Measurements from ENCODE around the gene DDX3X. TPM values are rescaled to one million over a fixed set of nuclear protein-coding genes. Genes with fewer than 3 reads are reported as not detected.
"Not testable (repeated sequence)": the region's sequence is repeated elsewhere in the genome, so short reads cannot be mapped to it uniquely, and the experiment has no call there.

DDX3X gene
- total RNA-seq, 1 donor from 2014 or later: 242 TPM

- Histone ChIP-seq H3K36me3 (ENCODE audit: insufficient read depth, low read length) (no peaks in the 10 kb centered on the region), H2AFZ (ENCODE audit: low read depth, low read length) (no peak overlapping the region), H3K9me3 (ENCODE audit: insufficient read depth, low read depth, low read length) (no peaks in the 10 kb centered on the region), H3K4me2 (ENCODE audit: low read length) (no peak overlapping the region), H3K4me1 (ENCODE audit: insufficient read depth, low read length) (peaks cover 13% of the 10 kb centered on the region), H3K4me3 (ENCODE audit: insufficient read depth, low read depth, low read length) (no peak overlapping the region), H4K20me1 (ENCODE audit: insufficient read depth, low read length) (no peaks in the 10 kb centered on the region), H3K27me3 (ENCODE audit: insufficient read depth, low read length) (no peaks in the 10 kb centered on the region), H3K79me2 (ENCODE audit: insufficient read depth, low read length) (no peaks in the 10 kb centered on the region), H3K27ac (ENCODE audit: low read depth, low read length) (no peak overlapping the region), H3K9ac (ENCODE audit: low read length) (no peak overlapping the region)
- Mint-ChIP-seq H3K27ac (ENCODE audit: unreplicated experiment) (no peak overlapping the region), H3K36me3 (ENCODE audit: low read depth, unreplicated experiment) (no peaks in the 10 kb centered on the region), H3K4me3 (ENCODE audit: unreplicated experiment) (no peak overlapping the region), H3K4me1 (ENCODE audit: low read depth, unreplicated experiment) (peaks cover 5% of the 10 kb centered on the region), H3K27me3 (ENCODE audit: low read depth, unreplicated experiment) (no peaks in the 10 kb centered on the region), H3K9me3 (ENCODE audit: unreplicated experiment) (no peaks in the 10 kb centered on the region)
- DNase-seq (ENCODE audit: low read depth) (peak; percentile 47), FAIRE-seq (peak; percentile 65)
- TF ChIP-seq EZH2 (IDR thresholded peaks at IDR 0.05; ENCODE audit: insufficient read depth, low read length) (no peak), CTCF (IDR thresholded peaks at IDR 0.05; ENCODE audit: insufficient read depth, low read depth, low read length) (no peak)
These were observed 52.4 kb downstream of the DDX3X start for GRCh38 chrX:41386222-41386990.

GRCh38 chrX:41388543-41388942, 54.6 kb downstream of the DDX3X start:
- Histone ChIP-seq H3K9me3 (ENCODE audit: insufficient read depth, low read depth, low read length) (no peaks in the 10 kb centered on the region), H3K27ac (ENCODE audit: low read depth, low read length) (no peak overlapping the region), H3K9ac (ENCODE audit: low read length) (no peak overlapping the region), H2AFZ (ENCODE audit: low read depth, low read length) (no peak overlapping the region), H3K36me3 (ENCODE audit: insufficient read depth, low read length) (no peaks in the 10 kb centered on the region), H3K27me3 (ENCODE audit: insufficient read depth, low read length) (no peaks in the 10 kb centered on the region), H4K20me1 (ENCODE audit: insufficient read depth, low read length) (no peaks in the 10 kb centered on the region), H3K4me2 (ENCODE audit: low read length) (no peak overlapping the region), H3K4me3 (ENCODE audit: insufficient read depth, low read depth, low read length) (no peak overlapping the region), H3K79me2 (ENCODE audit: insufficient read depth, low read length) (no peaks in the 10 kb centered on the region), H3K4me1 (ENCODE audit: insufficient read depth, low read length) (peaks cover 4% of the 10 kb centered on the region)
- Mint-ChIP-seq H3K9me3 (ENCODE audit: unreplicated experiment) (no peaks in the 10 kb centered on the region), H3K27ac (ENCODE audit: unreplicated experiment) (no peak overlapping the region), H3K4me3 (ENCODE audit: unreplicated experiment) (no peak overlapping the region), H3K36me3 (ENCODE audit: low read depth, unreplicated experiment) (no peaks in the 10 kb centered on the region), H3K4me1 (ENCODE audit: low read depth, unreplicated experiment) (peaks cover 2% of the 10 kb centered on the region), H3K27me3 (ENCODE audit: low read depth, unreplicated experiment) (no peaks in the 10 kb centered on the region)
- FAIRE-seq (no peak), DNase-seq (ENCODE audit: low read depth) (no peak)
- no peak for TF ChIP-seq CTCF (IDR thresholded peaks at IDR 0.05; ENCODE audit: insufficient read depth, low read depth, low read length)
- no peak for TF ChIP-seq EZH2 (IDR thresholded peaks at IDR 0.05; ENCODE audit: insufficient read depth, low read length)

GRCh38 chrX:41389311-41389888, 55.4 kb downstream of the DDX3X start:
- Histone ChIP-seq H3K36me3 (ENCODE audit: insufficient read depth, low read length) (no peaks in the 10 kb centered on the region), H3K4me1 (ENCODE audit: insufficient read depth, low read length) (peaks cover under 1% of the 10 kb centered on the region), H3K4me2 (ENCODE audit: low read length) (no peak overlapping the region), H4K20me1 (ENCODE audit: insufficient read depth, low read length) (no peaks in the 10 kb centered on the region), H3K27ac (ENCODE audit: low read depth, low read length) (no peak overlapping the region), H3K79me2 (ENCODE audit: insufficient read depth, low read length) (no peaks in the 10 kb centered on the region), H3K9me3 (ENCODE audit: insufficient read depth, low read depth, low read length) (no peaks in the 10 kb centered on the region), H3K27me3 (ENCODE audit: insufficient read depth, low read length) (no peaks in the 10 kb centered on the region), H3K9ac (ENCODE audit: low read length) (no peak overlapping the region), H2AFZ (ENCODE audit: low read depth, low read length) (no peak overlapping the region), H3K4me3 (ENCODE audit: insufficient read depth, low read depth, low read length) (no peak overlapping the region)
- FAIRE-seq (no peak), DNase-seq (ENCODE audit: low read depth) (no peak)
- H3K27ac Mint-ChIP-seq (ENCODE audit: unreplicated experiment): no peak overlapping the region
- H3K36me3 Mint-ChIP-seq (ENCODE audit: low read depth, unreplicated experiment): no peaks in the 10 kb centered on the region
- TF ChIP-seq EZH2 (IDR thresholded peaks at IDR 0.05; ENCODE audit: insufficient read depth, low read length) (no peak), CTCF (IDR thresholded peaks at IDR 0.05; ENCODE audit: insufficient read depth, low read depth, low read length) (no peak)
- no peak overlapping the region for H3K4me3 Mint-ChIP-seq (ENCODE audit: unreplicated experiment)
- no peaks in the 10 kb centered on the region for H3K9me3 Mint-ChIP-seq (ENCODE audit: unreplicated experiment)
- H3K27me3 Mint-ChIP-seq (ENCODE audit: low read depth, unreplicated experiment): no peaks in the 10 kb centered on the region
- no peaks in the 10 kb centered on the region for H3K4me1 Mint-ChIP-seq (ENCODE audit: low read depth, unreplicated experiment)

GRCh38 chrX:41390576-41390975, 56.6 kb downstream of the DDX3X start:
- not testable (repeated sequence) for H3K4me2 ChIP-seq (ENCODE audit: low read length); H3K4me1 Mint-ChIP-seq (ENCODE audit: low read depth, unreplicated experiment); H3K36me3 Mint-ChIP-seq (ENCODE audit: low read depth, unreplicated experiment); H3K9me3 ChIP-seq (ENCODE audit: insufficient read depth, low read depth, low read length); H3K27me3 Mint-ChIP-seq (ENCODE audit: low read depth, unreplicated experiment); H3K4me3 ChIP-seq (ENCODE audit: insufficient read depth, low read depth, low read length); H3K4me3 Mint-ChIP-seq (ENCODE audit: unreplicated experiment); H3K79me2 ChIP-seq (ENCODE audit: insufficient read depth, low read length); H4K20me1 ChIP-seq (ENCODE audit: insufficient read depth, low read length); H3K27me3 ChIP-seq (ENCODE audit: insufficient read depth, low read length); H3K27ac ChIP-seq (ENCODE audit: low read depth, low read length); H3K36me3 ChIP-seq (ENCODE audit: insufficient read depth, low read length); DNase-seq (ENCODE audit: low read depth); H2AFZ ChIP-seq (ENCODE audit: low read depth, low read length); H3K4me1 ChIP-seq (ENCODE audit: insufficient read depth, low read length); FAIRE-seq; H3K9me3 Mint-ChIP-seq (ENCODE audit: unreplicated experiment); H3K9ac ChIP-seq (ENCODE audit: low read length); H3K27ac Mint-ChIP-seq (ENCODE audit: unreplicated experiment)

All from astrocyte (in vitro differentiated cells and primary cell).